Stimulated activated naive B cell treated with anti-CD40 and anti-IgM and Interleukin-4, amounts not matched to agents 10 μg/mL and 1 μg/mL and 100 μg/mL, for 72 hours (primary cell): ENCODE measurements around the gene DNAAF5.

Experiments used
- ATAC-seq, 2 donors: fragments of 150-1000 bp; cut with Tn5 transposase; replicated peaks; 2 replicates each; pipeline ENCODE4 v1.10.0; 2021; ENCODE audit warnings: moderate library complexity in 1 of 2
- DNase-seq: peaks from one replicate; pipeline ENCODE4 v3.0.0; 2021
- H3K27ac Mint-ChIP-seq: one replicate; pipeline ENCODE4 v1.8.0; 2022; ENCODE audit warnings: mild to moderate bottlenecking, mixed read lengths
- H3K27me3 Mint-ChIP-seq, 2 donors: one replicate each; pipeline ENCODE4 v1.8.0; 2022; ENCODE audit warnings: mixed read lengths in 2 of 2
- H3K36me3 Mint-ChIP-seq, 2 donors: one replicate each; pipeline ENCODE4 v1.8.0; 2022; ENCODE audit warnings: mixed read lengths in 2 of 2, mild to moderate bottlenecking in 1 of 2
- H3K4me1 Mint-ChIP-seq, 2 donors: one replicate each; pipeline ENCODE4 v1.8.0; 2022; ENCODE audit warnings: mixed read lengths in 2 of 2, mild to moderate bottlenecking in 1 of 2
- H3K4me3 Mint-ChIP-seq, 2 donors: one replicate each; pipeline ENCODE4 v1.8.0; 2022; ENCODE audit warnings: mild to moderate bottlenecking in 2 of 2, mixed read lengths in 2 of 2, moderate library complexity in 1 of 2
- H3K9me3 Mint-ChIP-seq, 2 donors: one replicate each; pipeline ENCODE4 v1.8.0; 2022; ENCODE audit warnings: mixed read lengths in 2 of 2, mild to moderate bottlenecking in 1 of 2

The DNAAF5 gene

DNA sequence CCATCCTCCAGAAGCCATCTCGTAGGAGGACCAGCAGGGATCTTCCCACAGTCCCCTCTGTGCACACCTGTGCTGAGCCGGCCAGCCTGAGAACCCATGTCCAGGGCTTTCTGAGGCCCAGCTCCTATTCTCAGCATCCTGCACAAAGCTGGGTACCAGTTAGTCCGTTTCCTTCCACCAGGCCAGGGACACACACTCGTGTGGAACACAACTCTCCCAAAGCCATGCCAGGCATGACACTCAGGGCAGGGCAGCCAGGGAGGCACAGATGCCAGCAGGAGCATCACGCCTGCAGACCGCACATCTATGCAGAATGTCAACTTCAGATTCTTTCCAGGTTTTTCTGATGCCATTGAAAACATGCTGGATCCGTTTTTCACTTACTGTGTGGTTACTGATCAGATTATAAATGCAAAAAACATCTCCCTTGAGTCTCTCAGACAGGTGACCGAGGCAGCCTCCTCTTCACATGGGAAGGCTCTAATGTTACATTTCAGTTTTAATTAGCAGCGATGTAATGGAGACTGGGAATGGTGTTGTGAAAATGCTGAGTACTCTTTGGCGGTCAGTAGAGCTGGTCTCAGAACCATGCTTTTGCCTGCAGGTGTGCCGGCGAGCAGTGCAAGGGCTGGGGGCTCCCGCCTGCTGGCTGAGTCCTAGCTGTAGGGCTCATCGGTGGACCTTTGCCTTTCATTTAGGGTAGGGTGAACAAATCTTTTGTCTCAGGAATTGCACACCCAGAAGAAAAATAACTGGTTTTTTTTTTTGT is 102.5 kb downstream of the DNAAF5 start:
- Mint-ChIP-seq H3K27ac (no peak overlapping the region), H3K4me3 (no peak overlapping the region), H3K27me3 (no peaks in the 10 kb centered on the region), H3K36me3 (peaks cover 16 to 24% of the 10 kb centered on the region in 2 donors), H3K9me3 (peaks cover 0 to 5% of the 10 kb centered on the region in 2 donors), H3K4me1 (peaks cover 37 to 62% of the 10 kb centered on the region in 2 donors)
- DNase-seq = no peak
- ATAC-seq = no peak

DNA sequence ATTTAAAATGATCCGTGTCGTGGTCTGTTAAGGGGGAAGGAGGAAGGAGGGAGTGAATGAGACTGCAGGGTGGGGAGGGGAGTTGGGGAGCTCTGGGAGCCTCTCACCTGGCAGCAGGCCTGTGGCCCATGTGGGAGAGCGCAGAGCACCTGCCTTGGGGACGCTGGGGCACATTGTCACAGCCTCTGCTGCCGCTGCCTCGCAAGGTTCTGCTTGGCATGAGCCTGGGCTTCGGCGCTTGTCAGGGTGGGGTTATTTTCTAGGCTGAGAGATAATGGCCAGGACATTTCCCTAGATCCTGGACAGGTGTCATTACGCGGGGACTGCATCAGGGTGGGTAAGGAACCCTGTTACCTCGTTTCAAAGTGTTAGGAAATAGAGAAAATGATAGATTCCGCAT is 103.6 kb downstream of the DNAAF5 start:
- peaks cover 20 to 27% of the 10 kb centered on the region in 2 donors for H3K36me3 Mint-ChIP-seq
- ATAC-seq = no peak
- no peak overlapping the region for H3K4me3 Mint-ChIP-seq
- no peaks in the 10 kb centered on the region for H3K27me3 Mint-ChIP-seq
- peaks cover 35 to 55% of the 10 kb centered on the region in 2 donors for H3K4me1 Mint-ChIP-seq
- DNase-seq = no peak
- no peak overlapping the region for H3K27ac Mint-ChIP-seq
- peaks cover 0 to 5% of the 10 kb centered on the region in 2 donors for H3K9me3 Mint-ChIP-seq

- H3K36me3 Mint-ChIP-seq = peaks cover 20 to 31% of the 10 kb centered on the region in 2 donors
- H3K9me3 Mint-ChIP-seq = peaks cover 0 to 5% of the 10 kb centered on the region in 2 donors
- peak; percentile 86 to 91 for ATAC-seq
- DNase-seq = no peak
- H3K27ac Mint-ChIP-seq = peak overlapping the region; percentile 97
- H3K4me1 Mint-ChIP-seq = peaks cover 43 to 53% of the 10 kb centered on the region in 2 donors
- no peaks in the 10 kb centered on the region for H3K27me3 Mint-ChIP-seq
- H3K4me3 Mint-ChIP-seq = peak overlapping the region; percentile 65 to 71
Measured at GRCh38 chr7:831596-832166, 105.2 kb downstream of the DNAAF5 start.

GRCh38 chr7:832167-832967 is 105.9 kb downstream of the DNAAF5 start, which contains the start of gene SUN1:
Gene SUN1 (plus strand): TSS chr7:832476. CDS start chr7:832525, 49 bp downstream.
- Mint-ChIP-seq H3K27ac (peak within 1 kb of the TSS; percentile 97), H3K4me3 (peak within 1 kb of the TSS; percentile 65 to 71), H3K4me1 (peaks cover 44 to 54% of the 10 kb centered on the region in 2 donors), H3K9me3 (peaks cover 0 to 5% of the 10 kb centered on the region in 2 donors), H3K27me3 (no peaks in the 10 kb centered on the region), H3K36me3 (peaks cover 25 to 35% of the 10 kb centered on the region in 2 donors)
- ATAC-seq (peak; percentile 83 to 85), DNase-seq (no peak)

DNA sequence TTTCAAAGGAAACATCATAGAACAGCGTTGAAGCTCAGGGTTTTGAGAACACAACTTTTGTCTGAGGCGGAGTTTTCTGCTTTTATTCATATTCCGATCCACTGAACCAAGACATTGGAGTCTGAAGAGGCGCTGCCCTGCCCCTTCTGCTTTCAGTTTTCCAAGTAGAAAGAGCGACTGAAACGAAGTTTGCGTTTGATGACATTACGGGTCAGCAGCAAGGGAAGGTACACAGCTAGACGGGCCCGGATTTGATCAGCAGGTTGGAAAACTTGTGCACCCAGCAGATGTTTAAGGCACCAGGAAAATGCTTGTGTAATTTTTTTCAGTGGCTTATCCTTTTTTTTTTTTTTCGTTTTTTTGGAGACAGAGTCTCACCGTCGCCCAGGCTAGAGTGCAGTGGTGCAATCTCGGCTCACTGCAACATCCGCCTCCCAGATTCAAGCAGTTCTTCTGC is 106.5 kb downstream of the DNAAF5 start:
- Mint-ChIP-seq H3K4me1 (peaks cover 44 to 58% of the 10 kb centered on the region in 2 donors), H3K27me3 (no peaks in the 10 kb centered on the region), H3K36me3 (peaks cover 25 to 40% of the 10 kb centered on the region in 2 donors), H3K9me3 (peaks cover 0 to 5% of the 10 kb centered on the region in 2 donors), H3K27ac (peak overlapping the region; percentile 97), H3K4me3 (peak overlapping the region; percentile 65 to 71)
- ATAC-seq = no peak
- DNase-seq = no peak

- Mint-ChIP-seq H3K4me3 (no peak overlapping the region), H3K9me3 (peaks cover 0 to 5% of the 10 kb centered on the region in 2 donors), H3K27me3 (no peaks in the 10 kb centered on the region), H3K36me3 (peaks cover 25 to 45% of the 10 kb centered on the region in 2 donors), H3K4me1 (peaks cover 44 to 55% of the 10 kb centered on the region in 2 donors), H3K27ac (peak overlapping the region; percentile 47)
- ATAC-seq = no peak
- DNase-seq = no peak
Measured at GRCh38 chr7:833601-834258, 107.2 kb downstream of the DNAAF5 start.

- DNase-seq (no peak), ATAC-seq (no peak)
- peaks cover 0 to 5% of the 10 kb centered on the region in 2 donors for H3K9me3 Mint-ChIP-seq
- peaks cover 40 to 50% of the 10 kb centered on the region in 2 donors for H3K4me1 Mint-ChIP-seq
- peak overlapping the region; percentile 81 for H3K27ac Mint-ChIP-seq
- H3K27me3 Mint-ChIP-seq = no peaks in the 10 kb centered on the region
- H3K4me3 Mint-ChIP-seq = no peak overlapping the region
- H3K36me3 Mint-ChIP-seq = peaks cover 26 to 50% of the 10 kb centered on the region in 2 donors
Measured at GRCh38 chr7:834277-834676, 107.8 kb downstream of the DNAAF5 start.

DNA sequence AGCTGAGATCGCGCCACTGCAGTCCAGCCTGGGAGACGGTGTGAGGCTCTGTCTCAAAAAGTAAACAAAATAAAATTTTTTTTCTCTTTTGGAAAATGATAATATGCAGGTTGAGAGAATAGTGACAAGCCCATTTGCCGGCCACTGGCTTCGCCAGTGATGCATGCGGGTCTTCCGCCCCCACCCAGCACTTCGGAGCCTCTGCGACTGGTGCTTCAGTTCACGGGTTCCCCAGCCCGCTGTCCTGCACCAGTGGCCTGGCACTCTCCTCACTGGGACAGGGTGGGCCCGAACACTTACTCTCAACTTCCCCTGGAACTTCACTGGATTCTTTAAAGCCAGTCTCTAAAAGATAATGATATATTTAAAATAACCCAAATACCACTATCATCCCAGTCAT is 108.5 kb downstream of the DNAAF5 start:
- Mint-ChIP-seq H3K9me3 (peaks cover 0 to 5% of the 10 kb centered on the region in 2 donors), H3K4me1 (peaks cover 39 to 44% of the 10 kb centered on the region in 2 donors), H3K4me3 (no peak overlapping the region), H3K36me3 (peaks cover 31 to 55% of the 10 kb centered on the region in 2 donors), H3K27ac (no peak overlapping the region), H3K27me3 (no peaks in the 10 kb centered on the region)
- DNase-seq (no peak), ATAC-seq (no peak)

- Mint-ChIP-seq H3K27ac (peak overlapping the region; percentile 70), H3K4me1 (peaks cover 31 to 37% of the 10 kb centered on the region in 2 donors), H3K36me3 (peaks cover 34 to 55% of the 10 kb centered on the region in 2 donors), H3K9me3 (peaks cover 0 to 3% of the 10 kb centered on the region in 2 donors), H3K27me3 (no peaks in the 10 kb centered on the region), H3K4me3 (no peak overlapping the region)
- ATAC-seq (no peak), DNase-seq (no peak)
Measured at GRCh38 chr7:835485-836401, 109.2 kb downstream of the DNAAF5 start.
